GM23248 (cell line): ENCODE data around the gene RAB3IP.

ENCODE experiments used
- EZH2 ChIP-seq: fragments of 200-600 bp; sonication (generic); IDR thresholded peaks from 2 replicates; pipeline ENCODE4 v1.6.1; 2018; ENCODE audit warnings: antibody characterized with exemption, mild to moderate bottlenecking; ENCODE audit not compliant: insufficient read depth, poor library complexity, severe bottlenecking
- EZH2phosphoT487 ChIP-seq: fragments of 200-600 bp; sonication (generic); IDR thresholded peaks from 2 replicates; pipeline ENCODE4 v1.6.1; 2018; ENCODE audit warnings: antibody characterized with exemption, moderate library complexity, mild to moderate bottlenecking, low read depth; ENCODE audit not compliant: insufficient read depth

- TF ChIP-seq EZH2phosphoT487 (no peak), EZH2 (no peak)
Observed at GRCh38 chr12:69766260-69766659, 27.6 kb downstream of the RAB3IP start.
